Vagina (tissue), 2 donors: ENCODE results near the gene SMARCC1. TPM values are rescaled to one million over a fixed set of nuclear protein-coding genes. Genes with fewer than 3 reads are reported as not detected.

Experiments used
- DNase-seq, 2 donors: peaks; one replicate each; pipeline ENCODE4 v3.0.0-alpha.2; 2017; ENCODE audit errors: extremely low spot score in 2 of 2
- H3K27ac ChIP-seq: fragments of 200-600 bp; sonication (generic); one replicate; pipeline ENCODE4 v1.5.1; 2019
- H3K27me3 ChIP-seq: fragments of 200-600 bp; sonication (generic); one replicate; pipeline ENCODE4 v1.5.1; 2019
- H3K36me3 ChIP-seq, 2 donors: fragments of 200-600 bp; sonication (generic); one replicate each; pipeline ENCODE4 v1.5.1; 2017 to 2019
- H3K4me1 ChIP-seq: fragments of 200-600 bp; sonication (generic); one replicate; pipeline ENCODE4 v1.5.1; 2019
- H3K4me3 ChIP-seq, 2 donors: fragments of 200-600 bp; sonication (generic); 1 replicate in 1 of 2; 2 replicates in 1 of 2; pipeline ENCODE4 v1.5.1; 2016 to 2019
- H3K9me3 ChIP-seq: fragments of 200-600 bp; sonication (generic); one replicate; pipeline ENCODE4 v1.5.1; 2019
- POLR2A ChIP-seq, 2 donors: fragments of 450-650 bp; IDR thresholded peaks; one replicate each; pipeline ENCODE4 v1.6.1; 2017; ENCODE audit warnings: antibody characterized with exemption in 2 of 2, mild to moderate bottlenecking in 2 of 2, moderate library complexity in 2 of 2
- POLR2AphosphoS5 ChIP-seq, 2 donors: sonication (generic); formaldehyde crosslinking; IDR thresholded peaks; one replicate each; pipeline ENCODE4 v1.9.0; 2017; ENCODE audit warnings: antibody characterized with exemption in 2 of 2, mild to moderate bottlenecking in 2 of 2, low read depth in 1 of 2; ENCODE audit not compliant: insufficient read depth in 1 of 2
- intact Hi-C: fragments of 100-400 bp; cut with DNase I; formaldehyde crosslinking; loops from one replicate; pipeline ENCODE4 v1.15.1; 2023
- total RNA-seq: library from RNA; depleted of rRNA; stranded (reverse); fragments of >200 nt; gene quantifications from one replicate; pipeline ENCODE4 v1.2.3, GENCODE V29; 2016
- TF ChIP-seq, protein P1 (sequence below), 3 experiments: fragments of 450-650 bp in 2 of 3; fragments of 200-600 bp in 1 of 3; sonication (generic) in 1 of 3; IDR thresholded peaks; one replicate each; pipeline ENCODE4 v1.5.1; 2017 to 2019; ENCODE audit warnings: antibody characterized with exemption in 3 of 3, mild to moderate bottlenecking in 2 of 3, moderate library complexity in 2 of 3

Gene SMARCC1
- total RNA-seq, 1 donor from 2014 or later: 39.0 TPM

GRCh38 chr3:47578691-47579632 lies 202.7 kb downstream of the SMARCC1 start, which contains the start of gene CSPG5:
Gene CSPG5, minus strand, starts transcription at chr3:47578865. Its CDS starts 172 bp downstream, at chr3:47578693.
- Histone ChIP-seq H3K36me3 (no peaks in the 10 kb centered on the region), H3K9me3 (no peaks in the 10 kb centered on the region), H3K27me3 (no peaks in the 10 kb centered on the region), H3K4me3 (peak within 1 kb of the TSS; percentile 54 to 75), H3K4me1 (peaks cover 18% of the 10 kb centered on the region), H3K27ac (no peak within 1 kb of the TSS)
- TF ChIP-seq, protein P1, sequence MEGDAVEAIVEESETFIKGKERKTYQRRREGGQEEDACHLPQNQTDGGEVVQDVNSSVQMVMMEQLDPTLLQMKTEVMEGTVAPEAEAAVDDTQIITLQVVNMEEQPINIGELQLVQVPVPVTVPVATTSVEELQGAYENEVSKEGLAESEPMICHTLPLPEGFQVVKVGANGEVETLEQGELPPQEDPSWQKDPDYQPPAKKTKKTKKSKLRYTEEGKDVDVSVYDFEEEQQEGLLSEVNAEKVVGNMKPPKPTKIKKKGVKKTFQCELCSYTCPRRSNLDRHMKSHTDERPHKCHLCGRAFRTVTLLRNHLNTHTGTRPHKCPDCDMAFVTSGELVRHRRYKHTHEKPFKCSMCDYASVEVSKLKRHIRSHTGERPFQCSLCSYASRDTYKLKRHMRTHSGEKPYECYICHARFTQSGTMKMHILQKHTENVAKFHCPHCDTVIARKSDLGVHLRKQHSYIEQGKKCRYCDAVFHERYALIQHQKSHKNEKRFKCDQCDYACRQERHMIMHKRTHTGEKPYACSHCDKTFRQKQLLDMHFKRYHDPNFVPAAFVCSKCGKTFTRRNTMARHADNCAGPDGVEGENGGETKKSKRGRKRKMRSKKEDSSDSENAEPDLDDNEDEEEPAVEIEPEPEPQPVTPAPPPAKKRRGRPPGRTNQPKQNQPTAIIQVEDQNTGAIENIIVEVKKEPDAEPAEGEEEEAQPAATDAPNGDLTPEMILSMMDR (IDR thresholded peaks at IDR 0.05): no peak
- TF ChIP-seq POLR2A (IDR thresholded peaks at IDR 0.05): no peak
- TF ChIP-seq POLR2AphosphoS5 (IDR thresholded peaks at IDR 0.05; ENCODE audit: insufficient read depth in 1 of 2, low read depth in 1 of 2): no peak
- intact Hi-C loops: no loop called here
- no peak for DNase-seq

DNA sequence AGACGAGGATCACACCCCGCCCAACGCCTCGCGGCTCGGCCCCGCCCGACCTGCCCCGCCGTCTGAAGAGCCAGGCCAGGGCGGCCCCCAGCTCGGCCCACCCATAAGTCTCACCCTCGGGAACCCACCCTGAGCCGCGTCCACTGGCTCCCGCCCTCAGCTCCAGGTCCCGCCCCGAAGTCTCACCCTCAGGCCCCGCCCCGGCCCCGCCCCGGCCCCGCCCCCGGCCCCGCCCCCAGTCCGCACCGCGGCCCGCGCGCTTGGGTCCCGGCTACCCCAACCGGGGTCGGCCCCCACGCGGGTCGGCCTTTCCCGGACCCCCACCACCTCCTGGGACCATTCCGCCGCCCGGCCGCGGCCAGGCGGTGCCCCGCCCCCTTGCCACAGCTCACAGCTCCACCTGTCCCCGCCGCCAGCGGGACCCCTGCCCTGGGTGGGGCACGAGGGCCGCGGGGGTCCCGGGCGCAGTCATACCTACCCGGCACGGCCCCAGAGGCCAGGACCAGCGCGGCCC lies 203.5 kb downstream of the SMARCC1 start:
- Histone ChIP-seq H3K27me3 (no peaks in the 10 kb centered on the region), H3K9me3 (no peaks in the 10 kb centered on the region), H3K4me1 (peaks cover 18% of the 10 kb centered on the region), H3K4me3 (peak overlapping the region; percentile 54 to 75), H3K27ac (no peak overlapping the region), H3K36me3 (no peaks in the 10 kb centered on the region)
- no peak for DNase-seq
- intact Hi-C loops: no loop called here
- TF ChIP-seq POLR2A (IDR thresholded peaks at IDR 0.05) (no peak), POLR2AphosphoS5 (IDR thresholded peaks at IDR 0.05; ENCODE audit: insufficient read depth in 1 of 2, low read depth in 1 of 2) (no peak)
- TF ChIP-seq, protein P1 (IDR thresholded peaks at IDR 0.05): no peak

DNA sequence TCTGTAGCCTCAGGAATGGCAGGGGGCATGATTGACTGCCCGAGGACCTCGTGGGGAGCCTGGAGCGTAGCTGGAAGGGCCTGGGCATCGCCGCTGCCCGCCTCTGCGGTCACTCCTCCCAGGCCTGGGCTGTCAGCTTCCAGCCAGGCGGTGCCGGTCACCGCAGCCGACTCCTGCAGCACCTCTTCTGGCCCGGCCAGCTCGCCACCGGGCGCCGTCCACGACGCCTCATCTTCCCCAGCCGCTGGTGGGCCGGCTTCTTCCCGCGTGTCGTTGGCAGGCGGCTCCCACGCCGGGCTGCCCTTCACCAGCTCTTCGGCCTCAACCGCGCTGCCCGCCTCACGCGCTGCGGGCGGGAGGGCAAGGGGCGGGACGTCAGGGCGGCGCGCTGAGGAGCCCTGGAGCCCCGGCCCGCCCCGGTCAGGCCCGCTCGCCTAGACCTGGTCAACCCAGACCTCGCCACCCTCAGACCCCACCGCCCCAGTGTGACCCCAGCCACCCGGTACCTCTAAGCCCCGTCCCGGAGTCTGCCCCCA lies 204.0 kb downstream of the SMARCC1 start:
- H3K36me3 ChIP-seq: no peaks in the 10 kb centered on the region
- no peaks in the 10 kb centered on the region for H3K9me3 ChIP-seq
- H3K4me1 ChIP-seq: peaks cover 18% of the 10 kb centered on the region
- TF ChIP-seq POLR2A (IDR thresholded peaks at IDR 0.05) (no peak), POLR2AphosphoS5 (IDR thresholded peaks at IDR 0.05; ENCODE audit: insufficient read depth in 1 of 2, low read depth in 1 of 2) (no peak)
- no peak for DNase-seq
- no peaks in the 10 kb centered on the region for H3K27me3 ChIP-seq
- H3K4me3 ChIP-seq: peak overlapping the region; percentile 54 to 75
- no peak overlapping the region for H3K27ac ChIP-seq
- intact Hi-C loops: no loop called here

DNA sequence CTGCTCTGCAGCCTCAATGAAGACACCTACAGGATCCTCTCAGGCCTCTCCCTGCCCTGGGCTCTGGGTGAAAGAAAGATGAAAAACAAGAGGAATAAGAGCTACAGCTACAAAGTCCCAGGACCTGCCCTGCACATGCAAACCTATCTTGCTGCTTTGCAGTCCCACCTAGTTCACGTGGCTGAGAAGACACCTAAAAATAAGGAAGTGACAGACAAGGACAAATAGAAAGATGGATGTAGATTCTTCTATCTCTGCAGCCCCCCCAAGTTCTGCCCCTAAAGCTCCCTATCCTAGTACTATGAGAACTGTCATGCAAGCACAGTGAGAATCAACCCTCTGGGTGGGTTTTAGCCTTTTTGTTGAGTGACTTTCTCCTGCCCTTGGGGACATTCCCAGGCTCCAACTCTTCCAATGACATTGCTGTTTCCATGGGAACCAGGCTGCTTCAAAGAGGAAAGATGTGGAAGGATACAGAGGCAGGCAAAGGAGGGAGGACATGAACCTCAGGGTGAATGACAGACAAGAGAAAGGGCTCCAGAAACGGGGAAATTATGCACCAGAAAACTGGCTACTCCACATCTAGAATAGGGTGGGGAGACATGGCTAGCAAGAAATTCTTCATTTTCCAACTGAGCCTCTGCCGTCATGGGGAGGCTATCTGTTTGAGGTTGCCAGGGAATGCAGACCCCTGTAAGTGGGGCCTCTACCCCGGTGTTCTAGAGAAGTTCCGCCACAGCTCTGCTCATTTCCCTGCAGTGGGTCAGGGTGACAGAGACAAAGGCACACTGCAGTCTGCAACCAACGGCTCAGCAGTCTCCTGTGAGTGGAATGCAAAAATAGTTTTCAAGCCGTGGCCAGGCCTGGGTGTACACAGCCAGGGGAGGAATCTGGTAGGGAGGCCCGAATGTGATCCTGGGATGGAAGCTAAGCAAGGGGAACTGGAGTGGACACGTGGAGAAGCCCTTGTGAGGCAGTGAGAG lies 208.2 kb downstream of the SMARCC1 start:
- Histone ChIP-seq H3K27ac (no peak overlapping the region), H3K36me3 (no peaks in the 10 kb centered on the region), H3K4me1 (peaks cover 8% of the 10 kb centered on the region), H3K9me3 (no peaks in the 10 kb centered on the region), H3K27me3 (no peaks in the 10 kb centered on the region), H3K4me3 (no peak overlapping the region)
- no peak for DNase-seq
- no peak for TF ChIP-seq POLR2A (IDR thresholded peaks at IDR 0.05)
- no peak for TF ChIP-seq POLR2AphosphoS5 (IDR thresholded peaks at IDR 0.05; ENCODE audit: insufficient read depth in 1 of 2, low read depth in 1 of 2)
- TF ChIP-seq, protein P1 (IDR thresholded peaks at IDR 0.05): no peak
- intact Hi-C loops: no loop called here
